Gastroesophageal sphincter (tissue), 3 donors: ENCODE data around the gene ZNF425.

Source experiments
- CTCF ChIP-seq, 4 experiments: fragments of 200-600 bp in 2 of 4; fragments of 450-650 bp in 2 of 4; sonication (generic) in 1 of 4; IDR thresholded peaks; one replicate each; pipeline ENCODE4 v1.5.1; 2017 to 2019; ENCODE audit warnings: antibody characterized with exemption in 4 of 4, mild to moderate bottlenecking in 2 of 4, moderate library complexity in 2 of 4
- POLR2AphosphoS5 ChIP-seq: sonication (generic); formaldehyde crosslinking; IDR thresholded peaks from one replicate; pipeline ENCODE4 v1.6.1; 2017; ENCODE audit warnings: antibody characterized with exemption

DNA sequence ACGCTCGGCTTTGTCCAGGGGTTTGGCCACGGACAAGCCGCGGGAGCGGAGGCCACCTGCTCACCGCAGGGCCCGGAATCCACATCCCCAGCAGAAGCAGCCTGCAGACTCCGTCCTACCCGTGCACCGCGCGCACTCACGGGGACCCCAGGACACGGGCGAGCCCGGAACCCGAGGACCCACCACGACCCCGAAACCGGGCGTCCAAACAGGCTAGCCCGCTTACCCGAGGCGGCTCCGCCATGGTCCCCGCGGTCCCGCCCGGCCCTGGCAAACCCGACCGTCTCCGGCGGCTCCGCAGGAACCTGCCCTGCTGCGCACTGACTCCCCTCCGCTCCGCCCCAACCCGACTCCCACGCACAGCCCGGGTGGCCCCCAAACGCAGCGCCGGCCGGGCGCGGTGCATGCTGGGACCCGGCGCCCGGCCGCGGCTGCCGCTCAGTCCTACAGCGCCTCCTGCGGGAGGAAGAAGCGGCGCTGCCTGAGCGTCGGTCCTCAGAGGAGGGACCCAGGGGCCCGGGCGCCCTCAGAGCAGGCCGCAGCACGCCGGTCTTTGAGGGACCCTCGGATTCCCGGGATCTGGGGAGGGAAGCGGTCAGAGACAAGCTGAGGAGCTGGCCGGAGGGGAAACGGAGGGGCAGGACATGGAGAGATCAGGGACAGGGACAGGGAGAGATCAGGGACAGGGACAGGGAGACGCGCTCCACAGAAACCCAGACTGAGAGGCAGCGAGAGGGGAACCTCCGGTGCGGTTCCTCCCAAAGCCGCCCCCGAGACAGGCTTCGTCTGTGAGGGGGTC, 35.5 kb downstream of the ZNF425 start, which contains the start of gene ZNF786:
- TF ChIP-seq CTCF (IDR thresholded peaks at IDR 0.05) (peak; percentile 90 to 99 (median 95)), POLR2AphosphoS5 (peak; percentile 89)
